ENCODE measurements around the gene STK32C.

STK32C gene

DNA sequence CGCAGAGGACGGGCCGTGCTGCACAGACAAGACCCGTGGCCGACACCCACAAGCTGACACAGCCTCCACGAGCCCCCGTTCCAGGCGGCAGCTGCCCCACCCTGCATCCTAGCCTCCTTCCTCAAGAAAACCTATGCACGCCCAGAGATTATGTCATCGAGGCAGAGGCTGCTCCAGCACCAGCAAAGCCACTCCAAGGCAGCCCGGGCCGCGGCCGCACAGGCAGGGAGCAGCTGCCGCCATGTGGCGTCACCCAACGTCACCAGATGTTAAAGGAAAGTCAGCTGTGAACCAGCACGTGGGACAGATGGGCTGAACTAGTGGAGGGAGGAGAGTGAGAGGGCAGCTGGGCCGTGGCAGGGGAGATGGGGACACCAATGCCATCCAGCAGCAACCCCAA lies 59.8 kb downstream of the STK32C start:
- no peak for DNase-seq (ENCODE audit: low read depth)

DNA sequence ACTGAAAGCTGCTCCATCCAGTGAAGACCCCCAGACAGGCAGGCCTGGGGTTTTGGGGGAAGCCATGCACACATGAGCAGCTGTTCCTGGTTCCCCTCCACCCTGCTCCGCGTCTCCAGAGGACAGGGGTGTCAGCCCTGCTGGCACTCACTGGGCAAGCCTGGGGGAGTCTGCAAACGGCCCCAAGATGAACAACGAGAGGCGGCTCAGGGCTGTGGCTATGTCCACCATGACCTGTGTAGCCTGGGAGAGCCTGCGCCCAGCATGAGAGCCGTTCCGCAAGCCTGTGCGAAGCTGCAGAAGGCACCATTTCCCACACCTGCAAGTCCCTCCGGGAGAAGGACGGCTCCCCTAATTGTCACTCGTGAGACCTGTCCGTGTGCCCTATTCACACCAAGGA lies 61.5 kb downstream of the STK32C start:
- no peak for DNase-seq (ENCODE audit: low read depth)

DNA sequence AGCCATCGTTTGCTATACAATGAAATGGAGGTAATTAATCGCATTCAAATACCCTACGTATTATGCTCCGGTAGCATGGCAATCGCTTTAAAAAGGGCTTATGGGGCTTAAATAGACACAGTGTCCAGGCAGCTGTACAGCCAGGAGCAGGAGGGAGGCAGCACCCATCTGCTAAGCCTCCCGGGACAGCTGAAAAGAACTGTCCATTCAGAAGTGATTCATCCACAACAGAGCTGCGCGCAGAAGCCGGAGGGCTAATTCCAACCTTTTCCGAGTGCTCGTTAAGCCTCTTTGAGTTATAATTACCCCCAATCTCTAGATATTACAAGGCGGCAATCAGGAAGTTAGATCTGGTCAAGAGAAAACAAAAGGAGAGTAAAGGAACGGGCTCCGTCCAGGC lies 62.7 kb downstream of the STK32C start:
- DNase-seq (ENCODE audit: low read depth), result no peak

DNA sequence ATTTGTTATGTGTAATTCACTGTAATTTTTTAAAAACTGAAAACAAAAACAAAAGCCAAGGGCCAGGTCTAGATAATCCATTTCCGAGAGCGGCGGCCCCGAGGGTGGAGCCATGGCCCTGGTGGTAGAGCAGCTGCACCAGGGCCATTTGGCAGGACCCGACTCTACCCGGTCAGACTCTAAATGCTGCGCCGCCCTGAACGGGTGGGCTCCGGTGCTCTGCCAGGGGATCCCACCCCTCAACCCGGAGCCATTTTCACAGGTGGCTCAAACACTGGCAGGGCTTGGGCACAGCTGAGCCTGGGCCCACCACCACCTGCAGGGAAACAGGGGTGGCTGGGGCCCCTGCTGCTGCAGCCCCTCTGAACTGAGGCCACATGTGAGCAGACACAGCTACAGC lies 64.1 kb downstream of the STK32C start:
- DNase-seq (ENCODE audit: low read depth), result no peak

DNA sequence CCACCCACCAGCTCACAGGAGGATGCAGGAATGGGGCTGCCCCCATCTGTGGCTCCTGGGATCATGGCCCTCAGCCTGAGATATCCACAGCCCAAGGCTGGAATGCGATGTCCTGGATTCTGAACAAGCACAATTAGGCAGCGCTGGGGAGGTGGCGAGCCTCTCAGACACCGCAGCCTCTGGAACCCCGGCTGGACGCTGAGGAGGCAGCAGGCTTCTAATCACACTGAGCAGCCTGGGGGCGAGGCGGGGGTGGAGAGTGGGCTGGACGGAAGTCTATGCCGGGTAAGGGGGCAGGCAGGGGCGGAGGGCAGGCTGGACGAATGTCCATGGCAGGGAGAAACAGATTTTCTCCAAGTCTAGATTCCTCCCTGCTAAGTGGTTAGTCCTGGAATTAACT lies 64.6 kb downstream of the STK32C start:
- DNase-seq (ENCODE audit: low read depth), result no peak

DNA sequence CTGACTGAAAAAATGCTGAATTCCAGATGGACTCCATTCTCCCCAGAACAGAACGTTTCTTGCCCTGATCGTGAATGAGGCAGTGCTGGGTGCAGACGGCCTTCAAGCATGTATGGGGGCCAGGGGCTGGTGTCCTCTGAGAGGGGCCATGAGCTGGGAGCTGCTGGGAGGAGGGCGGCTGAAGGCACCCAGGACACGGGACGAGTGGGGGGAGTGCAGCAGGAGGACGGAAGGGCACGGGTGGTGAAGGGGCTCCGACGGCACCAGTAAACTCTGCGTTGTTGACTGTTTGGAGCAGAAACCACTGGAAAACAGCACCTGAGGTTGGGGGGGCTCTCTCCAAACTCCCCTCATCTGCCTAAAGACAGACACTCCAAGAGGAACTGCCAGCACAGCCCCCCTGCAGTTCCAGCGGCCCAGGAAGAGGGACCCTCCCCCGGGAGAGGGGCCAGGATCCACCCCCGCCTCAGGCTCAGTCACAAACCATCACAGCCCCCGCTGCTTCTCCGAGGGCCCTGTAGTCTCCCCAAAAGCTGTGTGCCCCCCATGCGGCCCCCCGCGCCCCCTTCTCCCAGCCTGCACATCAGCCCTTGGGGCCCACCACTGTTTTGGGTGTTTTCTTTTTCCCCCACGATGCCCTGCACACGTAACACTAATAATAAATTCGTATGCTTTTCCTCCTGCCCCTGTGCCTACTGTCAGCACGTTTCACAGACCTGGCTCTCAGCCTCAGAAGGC lies 65.5 kb downstream of the STK32C start:
- no peak for DNase-seq (ENCODE audit: low read depth)

DNA sequence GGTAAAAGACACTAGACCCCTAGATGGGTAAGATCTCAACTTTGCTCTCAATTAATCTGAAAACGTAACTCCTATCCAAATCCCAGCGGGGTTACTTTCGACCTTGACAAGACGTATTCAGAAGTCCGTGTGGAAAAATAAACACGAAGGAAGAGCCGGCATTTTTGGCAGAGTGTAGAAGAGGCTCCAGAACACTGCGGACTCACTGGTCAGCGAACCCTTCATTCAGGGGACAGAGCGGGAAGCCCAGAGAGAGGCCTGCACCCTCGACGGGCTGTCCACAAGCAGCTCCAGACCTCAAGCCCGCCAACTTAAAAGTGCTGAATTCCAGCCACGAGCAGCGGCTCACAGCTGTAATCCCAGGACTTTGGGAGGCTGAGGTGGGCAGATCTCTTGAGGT lies 66.3 kb downstream of the STK32C start:
- DNase-seq (ENCODE audit: low read depth), result no peak

DNA sequence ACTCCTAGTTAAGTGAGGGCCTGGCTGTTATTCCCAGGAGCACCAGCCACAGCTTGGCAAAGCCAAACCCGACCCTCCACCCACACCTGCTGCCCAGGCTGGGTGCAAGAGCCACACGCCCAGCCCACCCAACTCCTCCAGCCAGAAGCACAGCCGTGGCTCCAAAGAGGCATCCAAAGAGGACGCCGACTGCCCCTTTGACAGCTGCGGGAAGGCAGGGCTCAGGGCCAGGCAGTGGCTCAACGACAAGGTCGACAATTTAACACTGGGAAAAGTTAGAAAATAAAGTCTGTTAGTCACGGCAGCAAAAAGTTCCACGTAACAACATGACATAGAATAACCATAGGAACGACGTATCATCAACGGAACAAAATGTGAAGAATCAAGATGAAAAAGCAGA lies 66.7 kb downstream of the STK32C start:
- DNase-seq (ENCODE audit: low read depth), result no peak

DNA sequence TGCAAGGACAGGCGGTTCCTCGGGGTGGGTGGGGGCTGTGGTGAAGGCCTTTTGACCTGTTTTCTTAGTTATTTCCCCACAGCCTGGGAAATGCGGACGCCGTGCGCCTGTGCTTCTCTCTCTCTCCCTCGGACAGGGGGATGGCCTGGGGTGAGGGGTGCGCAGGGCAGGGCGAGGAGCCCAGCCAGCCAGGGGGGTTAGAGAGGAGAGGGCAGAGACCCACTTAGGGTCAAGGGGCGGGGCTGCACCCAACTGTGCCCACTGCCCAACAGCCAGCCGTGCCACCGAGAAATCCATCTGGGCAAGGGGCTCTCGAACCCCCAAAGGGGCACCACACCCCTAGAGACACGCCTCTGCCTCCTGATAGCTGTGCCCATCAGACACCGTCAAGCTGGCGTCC lies 67.2 kb downstream of the STK32C start:
- no peak for DNase-seq (ENCODE audit: low read depth)

DNA sequence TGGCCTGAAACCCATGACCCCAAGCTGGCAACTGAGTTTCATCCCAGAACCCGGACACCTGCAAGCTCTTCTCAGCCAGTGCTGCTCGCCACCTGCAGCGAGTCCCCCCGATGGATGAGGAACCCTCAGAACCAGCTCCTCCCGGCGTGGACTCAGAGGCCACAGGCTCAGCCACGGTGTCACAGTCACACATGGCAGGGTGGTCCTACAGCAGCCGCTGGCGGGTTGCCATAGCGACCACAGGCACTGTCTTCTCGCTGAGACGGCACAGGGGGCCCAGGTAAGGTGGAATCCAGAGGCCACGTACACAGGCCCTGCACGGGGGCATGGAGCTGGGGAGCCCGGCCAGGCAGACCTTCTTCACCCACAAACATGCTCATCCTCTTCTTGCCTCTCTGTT lies 67.6 kb downstream of the STK32C start:
- DNase-seq (ENCODE audit: low read depth), result no peak

DNA sequence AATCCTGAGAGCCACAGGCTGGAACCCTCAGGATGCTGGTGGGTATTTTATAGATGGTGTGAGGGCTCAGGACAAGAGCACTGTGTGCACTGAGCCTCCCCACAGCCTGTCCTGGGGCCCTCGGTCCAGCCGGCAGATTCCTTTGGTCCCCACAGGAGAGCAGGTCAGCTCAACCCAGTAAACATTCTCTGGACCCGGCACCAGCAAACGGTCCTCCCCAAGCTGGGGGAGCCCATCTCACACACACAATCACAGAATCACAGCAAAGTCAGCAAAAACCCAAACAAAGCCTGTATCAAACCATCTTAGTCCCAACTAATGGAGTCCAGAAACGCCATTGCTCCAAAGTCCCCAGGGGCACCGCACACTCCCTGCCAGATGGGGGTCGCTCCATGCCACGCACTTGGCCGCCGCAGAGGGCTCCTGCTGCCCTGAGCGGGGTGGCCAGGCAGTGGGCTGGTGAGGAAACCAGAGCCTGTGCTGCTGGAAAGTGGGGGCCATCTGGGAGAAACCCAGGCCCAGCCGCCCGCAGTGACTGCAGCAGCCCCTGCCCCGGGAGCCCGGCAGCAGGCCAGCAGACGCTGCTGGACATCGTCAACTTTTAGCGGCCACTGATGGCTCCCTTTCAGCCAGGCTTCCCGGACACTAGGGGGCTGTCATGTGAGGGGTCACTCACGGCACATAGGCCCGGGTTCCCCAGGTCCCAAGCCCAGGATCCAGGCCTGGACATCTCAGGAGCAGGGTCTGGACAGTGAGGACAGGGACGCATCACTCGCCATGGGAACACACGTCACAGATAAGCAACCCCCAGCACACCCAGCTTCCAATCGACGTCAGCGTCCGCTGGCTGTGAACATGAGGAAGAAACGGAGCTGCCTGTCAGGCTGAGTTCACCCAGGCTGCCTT lies 68.4 kb downstream of the STK32C start:
- no peak for DNase-seq (ENCODE audit: low read depth)

DNA sequence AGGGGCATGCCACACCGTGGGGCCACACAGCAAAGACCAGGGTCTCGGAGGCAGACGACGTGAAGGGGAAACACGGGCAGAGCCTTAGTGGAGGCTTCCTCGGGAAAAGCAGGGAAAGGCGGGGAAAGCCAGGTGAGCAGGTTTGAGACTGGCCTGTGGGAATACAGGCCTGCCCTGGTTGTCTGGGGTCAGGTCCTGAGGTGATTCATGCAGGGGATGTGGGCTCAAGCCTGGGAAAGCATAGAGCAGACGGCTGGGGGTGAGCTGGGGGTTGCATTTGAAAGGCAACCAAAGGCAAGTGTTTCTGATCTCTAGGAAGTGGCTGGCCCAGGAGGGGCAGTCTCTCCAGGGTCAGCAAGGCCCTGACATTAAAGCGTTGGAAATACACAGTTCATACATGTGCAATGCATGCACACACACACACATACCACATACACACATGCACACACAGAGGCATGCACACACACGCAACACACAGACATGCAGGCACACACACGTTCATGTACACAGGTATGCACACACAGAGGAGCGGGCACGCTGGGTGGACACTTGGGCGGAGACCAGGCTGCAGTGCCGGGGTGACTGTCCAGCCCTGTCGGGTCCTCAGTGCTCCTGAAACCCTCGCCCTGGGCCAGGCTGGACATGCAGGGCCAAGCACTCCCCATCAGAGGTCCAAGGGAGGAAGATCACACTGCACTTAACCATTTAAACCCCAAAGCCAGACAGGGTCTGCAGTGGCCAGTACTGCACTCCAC lies 69.2 kb downstream of the STK32C start:
- DNase-seq (ENCODE audit: low read depth), result no peak

DNA sequence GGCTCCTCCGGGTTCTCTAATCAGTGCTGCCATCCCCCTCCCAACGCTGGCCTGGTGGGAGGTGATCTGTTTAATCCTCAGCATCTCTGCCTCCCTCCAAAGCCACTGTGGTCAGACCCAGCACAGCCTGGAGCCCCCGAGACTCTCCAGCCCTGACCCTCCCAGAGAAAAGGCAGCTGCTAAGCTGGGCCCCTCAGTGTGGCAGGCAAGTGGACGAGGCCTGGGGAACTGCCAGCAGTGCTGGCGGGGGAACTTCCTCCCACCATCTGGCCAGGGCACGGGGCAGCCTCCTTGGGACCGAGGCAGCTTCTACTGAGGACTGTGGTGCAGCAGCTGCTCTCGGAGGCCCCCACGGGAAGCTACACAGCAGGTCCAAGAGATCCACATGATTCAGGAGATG lies 69.9 kb downstream of the STK32C start:
- DNase-seq (ENCODE audit: low read depth), result no peak

DNA sequence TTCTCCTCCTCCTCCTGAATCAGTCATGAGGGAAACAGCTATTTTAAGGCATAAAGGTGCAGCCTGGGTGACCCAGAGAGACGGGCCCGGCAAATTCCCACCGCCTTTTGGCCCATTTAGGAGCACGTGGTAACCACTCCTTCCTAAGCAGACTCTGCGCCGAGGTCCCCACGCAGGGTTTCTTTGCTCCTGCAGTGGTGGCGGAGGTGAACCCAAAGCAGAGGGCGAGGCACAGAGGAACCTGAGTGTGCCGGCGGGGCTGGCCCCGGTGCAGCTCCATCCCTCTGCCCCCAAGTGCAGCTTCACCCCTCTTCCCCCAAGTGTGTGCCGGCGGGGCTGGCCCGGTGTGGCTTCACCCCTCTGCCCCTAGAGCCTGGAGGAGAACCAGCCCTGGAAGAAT lies 70.4 kb downstream of the STK32C start:
- no peak for DNase-seq (ENCODE audit: low read depth)

DNA sequence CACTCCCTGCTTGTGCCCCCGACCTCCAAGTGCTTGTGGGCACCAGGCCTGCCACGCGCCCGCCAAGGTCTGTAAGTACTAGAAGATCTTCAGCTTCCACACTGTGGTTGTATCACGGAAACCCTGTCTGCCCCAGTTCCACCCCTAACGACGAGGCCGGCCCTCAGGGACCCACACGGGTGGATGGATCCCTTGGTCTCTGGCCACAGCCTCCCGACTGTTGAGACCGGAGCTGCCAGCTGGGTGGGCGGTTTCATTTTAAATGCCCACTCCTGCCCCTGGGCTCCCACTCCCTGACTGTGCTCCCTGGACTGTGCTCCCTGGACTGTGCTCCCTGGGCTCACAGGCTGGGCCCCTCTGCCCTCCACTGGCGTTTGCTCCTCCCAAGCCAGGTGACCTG lies 70.9 kb downstream of the STK32C start:
- no peak for DNase-seq (ENCODE audit: low read depth)

DNA sequence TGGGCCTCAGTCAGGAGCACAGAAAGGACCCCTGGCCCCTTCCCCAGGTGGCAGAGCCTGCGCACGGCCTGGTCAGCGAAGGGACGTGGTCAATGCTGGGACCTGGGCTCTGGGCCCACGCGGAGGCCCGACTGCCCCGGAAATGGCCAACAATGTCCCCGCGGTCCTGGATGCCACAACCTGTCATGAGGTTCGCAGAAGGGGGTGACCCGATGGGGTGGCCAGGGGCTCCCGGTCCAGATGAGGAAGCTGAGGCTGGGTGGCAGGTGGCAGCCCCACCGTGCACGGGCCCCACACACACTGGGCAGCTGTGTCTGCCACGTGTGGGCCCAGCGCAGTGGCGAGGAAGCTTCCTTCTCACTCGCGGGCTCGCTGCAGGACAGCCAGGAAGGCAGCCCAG lies 71.6 kb downstream of the STK32C start:
- no peak for DNase-seq (ENCODE audit: low read depth)

DNA sequence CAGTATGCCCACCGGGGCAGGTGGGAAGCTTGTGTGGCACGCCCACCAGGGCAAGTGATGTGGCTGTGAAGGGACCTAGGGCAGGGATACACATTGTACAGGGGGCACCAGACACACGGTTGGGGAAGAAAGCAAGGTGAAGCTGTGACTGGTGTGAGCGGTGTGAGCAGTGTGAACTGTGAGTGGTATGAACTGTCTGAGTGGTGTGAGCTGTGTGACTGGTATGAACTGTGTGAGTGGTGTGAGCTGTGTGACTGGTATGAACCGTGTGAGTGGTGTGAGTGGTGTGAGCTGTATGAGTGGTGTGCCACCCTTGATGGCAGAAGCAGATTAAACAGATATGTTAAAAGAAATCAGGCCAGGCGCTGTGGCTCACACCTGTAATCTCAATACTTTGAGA lies 72.9 kb downstream of the STK32C start:
- no peak for DNase-seq (ENCODE audit: low read depth)

DNA sequence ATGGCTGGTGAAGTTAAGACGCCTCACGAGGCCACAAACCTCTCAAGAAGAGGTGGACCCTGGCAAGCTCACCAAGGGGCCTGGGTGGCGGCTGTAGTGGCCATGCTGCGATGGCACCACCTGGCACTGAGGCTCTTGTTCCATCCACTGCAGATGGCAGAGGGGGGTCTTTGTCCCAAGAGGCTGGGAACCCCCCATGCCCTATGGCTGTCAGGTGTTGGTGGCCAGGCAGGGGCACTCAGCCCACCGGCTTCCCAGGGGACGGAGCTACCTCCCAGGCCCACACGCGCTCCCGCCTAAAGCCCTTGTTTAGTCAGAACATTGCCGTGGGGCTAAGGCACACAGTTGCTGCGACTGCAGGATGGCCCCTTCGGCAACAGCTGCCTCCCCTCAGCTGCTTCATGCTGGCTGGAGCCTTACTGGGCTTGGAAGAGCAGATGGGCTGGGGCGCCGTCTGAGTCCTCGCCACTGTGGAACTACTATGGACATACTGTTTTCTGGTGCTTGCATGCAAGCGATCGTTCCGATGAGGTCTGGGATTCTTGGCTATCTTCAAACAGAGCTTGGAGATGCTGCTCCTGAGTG lies 74.2 kb downstream of the STK32C start:
- no peak for DNase-seq (ENCODE audit: low read depth)

DNA sequence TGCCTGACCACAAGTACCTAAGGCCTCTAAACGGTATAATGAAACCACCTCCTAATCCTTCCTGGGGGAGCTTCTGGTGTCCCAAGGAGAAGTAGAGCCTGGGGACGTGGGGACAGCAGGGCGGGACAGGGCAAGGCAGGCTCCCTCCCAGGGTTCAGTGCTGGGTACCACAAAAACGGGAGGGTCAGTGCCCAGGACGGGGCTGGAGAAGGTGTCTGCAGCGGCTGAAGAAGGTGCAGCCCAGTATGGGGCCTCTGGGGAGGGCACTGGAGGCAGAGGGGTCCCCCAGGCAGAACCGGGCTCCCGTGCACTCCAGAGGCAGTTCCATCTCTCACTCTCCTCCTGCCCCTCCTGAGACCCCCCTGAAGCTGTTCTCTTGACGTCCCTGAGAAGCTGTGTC lies 74.8 kb downstream of the STK32C start:
- DNase-seq (ENCODE audit: low read depth), result no peak

DNA sequence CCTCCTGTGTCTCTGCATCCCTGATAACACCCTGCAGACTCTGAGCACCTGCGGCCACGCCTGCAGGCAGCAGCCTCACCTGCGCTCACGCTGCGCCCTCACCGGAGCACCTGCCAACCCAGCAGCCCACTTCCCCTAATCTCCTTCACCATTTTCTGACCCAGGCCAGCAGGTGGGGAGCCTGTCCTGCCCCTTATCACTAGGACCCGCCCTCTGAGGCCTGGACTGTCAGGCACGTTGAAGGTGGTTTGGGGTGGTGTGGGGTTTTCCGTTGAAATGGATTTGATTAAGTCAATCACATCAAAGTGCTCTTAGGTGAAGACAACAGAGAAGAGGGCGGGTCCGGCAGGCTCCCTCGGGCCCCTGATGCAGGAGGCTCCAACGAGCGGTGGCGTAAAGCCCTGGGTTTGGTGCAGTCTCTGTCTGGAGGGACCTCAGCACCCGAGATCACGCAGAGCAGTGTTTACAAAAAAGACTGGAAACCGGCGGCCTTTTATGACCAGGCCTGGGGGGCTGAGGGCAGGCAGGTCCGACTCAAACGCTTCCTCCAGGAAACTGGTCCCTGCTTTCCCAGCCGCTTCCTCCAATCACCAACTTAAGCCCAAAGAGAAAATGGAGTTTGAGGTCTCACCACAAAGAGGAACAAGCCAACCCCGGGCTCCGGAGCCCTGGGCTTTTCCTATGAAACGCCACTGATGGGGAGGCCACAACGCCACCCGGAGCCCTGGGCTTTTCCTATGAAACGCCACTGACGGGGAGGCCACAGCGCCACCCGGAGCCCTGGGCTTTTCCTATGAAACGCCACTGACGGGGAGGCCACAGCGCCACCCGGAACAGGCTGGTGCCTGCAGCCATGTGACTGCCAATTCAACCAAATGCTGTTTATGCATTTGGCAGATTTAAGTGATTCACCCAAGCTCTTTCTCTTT lies 75.5 kb downstream of the STK32C start:
- no peak for DNase-seq (ENCODE audit: low read depth)

DNA sequence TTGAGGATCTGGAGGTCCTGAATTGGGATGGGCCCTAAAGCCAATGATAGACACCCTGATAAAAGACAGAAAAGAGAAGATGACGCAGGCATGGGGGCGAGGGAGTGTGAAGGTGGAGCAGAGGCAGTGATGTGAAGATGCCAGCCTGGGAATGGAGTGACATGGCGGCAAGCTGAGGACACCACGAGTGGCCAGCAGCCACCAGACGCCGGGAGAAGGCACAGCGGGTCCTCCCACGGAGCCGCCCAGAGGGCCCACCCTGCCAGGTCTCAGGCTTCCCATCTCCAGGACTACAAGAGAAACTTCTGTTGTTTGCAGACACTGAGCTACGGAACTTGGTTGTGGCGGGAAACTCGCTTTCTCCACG lies 76.1 kb downstream of the STK32C start:
- no peak for DNase-seq (ENCODE audit: low read depth)

All from fibroblast of gingiva (primary cell).